IMR-90 (cell line): ENCODE results near the gene RFK. TPM values are rescaled to one million over a fixed set of nuclear protein-coding genes. Genes with fewer than 3 reads are reported as not detected.
A peak's percentile ranks its signal among the peaks of the same experiment; 100 is the strongest.

Experiments
- ATAC-seq: fragments of 200-7000 bp; cut with Tn5 transposase; 2 replicates; pipeline ENCODE4 v1.9.1; 2020; ENCODE audit warnings: low read depth, mild to moderate bottlenecking, moderate library complexity
- BruUV-seq: library from RNA; stranded (reverse); fragments of 400-500 nt; replicated peaks from 2 replicates; lab custom pipeline; 2021; lab: Mats Ljungman, UMichigan
- CTCF ChIA-PET: fragments of 300-600 bp; formaldehyde crosslinking; extraction: SDS; loops from one replicate; lab custom pipeline; 2021; ENCODE audit warnings: antibody characterized with exemption; lab: Yijun Ruan, JAX
- POLR2A ChIA-PET: fragments of 300-600 bp; sonication (Branson Sonifier 250); formaldehyde crosslinking; loops from one replicate; lab custom pipeline; 2022; ENCODE audit warnings: antibody characterized with exemption; ENCODE audit not compliant: unreplicated experiment; lab: Charles Lee
- DNase-seq: peaks from one replicate; pipeline ENCODE4 v3.0.0; 2013
- H2AFZ ChIP-seq: replicated peaks from 2 replicates; pipeline ENCODE3; 2013; ENCODE audit warnings: low read length, mild to moderate bottlenecking; ENCODE audit not compliant: poor library complexity
- H2AK5ac ChIP-seq: 2 replicates; pipeline ENCODE4 v1.6.1; 2013; ENCODE audit warnings: low read depth, low read length, inconsistent platforms
- H2AK9ac ChIP-seq: replicated peaks from 2 replicates; pipeline ENCODE3; 2013; ENCODE audit warnings: mild to moderate bottlenecking, low read depth, low read length, moderate library complexity; ENCODE audit not compliant: poor library complexity
- H2BK120ac ChIP-seq: 2 replicates; pipeline ENCODE4 v1.6.1; 2013; ENCODE audit warnings: low read depth, low read length, inconsistent platforms
- H2BK15ac ChIP-seq: 3 replicates; pipeline ENCODE4 v1.6.1; 2013; ENCODE audit warnings: low read depth, low read length, inconsistent platforms
- H2BK20ac ChIP-seq: 2 replicates; pipeline ENCODE4 v1.6.1; 2013; ENCODE audit warnings: low read depth, mild to moderate bottlenecking, inconsistent platforms, low read length, moderate library complexity
- H2BK5ac ChIP-seq: 2 replicates; pipeline ENCODE4 v1.6.1; 2013; ENCODE audit warnings: mild to moderate bottlenecking, low read depth, low read length, inconsistent platforms; ENCODE audit not compliant: poor library complexity, severe bottlenecking
- H3K14ac ChIP-seq: replicated peaks from 2 replicates; pipeline ENCODE4 v1.6.1; 2013; ENCODE audit warnings: low read depth, low read length, inconsistent platforms
- H3K18ac ChIP-seq: 2 replicates; pipeline ENCODE4 v1.6.1; 2013; ENCODE audit warnings: low read depth, low read length, control low read depth
- H3K23ac ChIP-seq: 2 replicates; pipeline ENCODE4 v1.6.1; 2013; ENCODE audit warnings: low read depth, low read length, inconsistent platforms
- H3K27ac ChIP-seq: 2 replicates; pipeline ENCODE4 v1.5.1; 2013; ENCODE audit warnings: mild to moderate bottlenecking, control low read depth, low read length; ENCODE audit not compliant: insufficient read depth
- H3K27me3 ChIP-seq: 2 replicates; pipeline ENCODE4 v1.6.1; 2013; ENCODE audit warnings: low read length; ENCODE audit not compliant: control insufficient read depth, insufficient read depth
- H3K36me3 ChIP-seq: 2 replicates; pipeline ENCODE4 v1.6.1; 2013; ENCODE audit warnings: low read length, mixed read lengths; ENCODE audit not compliant: control insufficient read depth, insufficient read depth
- H3K4ac ChIP-seq: 2 replicates; pipeline ENCODE4 v1.6.1; 2013; ENCODE audit warnings: low read depth, low read length, inconsistent platforms
- H3K4me1 ChIP-seq: 2 replicates; pipeline ENCODE4 v1.6.1; 2013; ENCODE audit warnings: low read length, mixed read lengths; ENCODE audit not compliant: control insufficient read depth, insufficient read depth
- H3K4me2 ChIP-seq: 2 replicates; pipeline ENCODE4 v1.6.1; 2013; ENCODE audit warnings: low read depth, mild to moderate bottlenecking, control low read depth, low read length, moderate library complexity
- H3K4me3 ChIP-seq: 2 replicates; pipeline ENCODE4 v1.5.1; 2013; ENCODE audit warnings: low read depth, mild to moderate bottlenecking, control low read depth, low read length, moderate library complexity; ENCODE audit not compliant: insufficient read depth
- H3K56ac ChIP-seq: 2 replicates; pipeline ENCODE4 v1.6.1; 2013; ENCODE audit warnings: low read length, inconsistent platforms; ENCODE audit not compliant: insufficient read depth; ENCODE audit errors: extremely low read depth
- H3K79me1 ChIP-seq, 2 experiments: 2 replicates each; pipeline ENCODE4 v1.6.1; 2013; ENCODE audit warnings: low read length in 2 of 2, inconsistent platforms in 1 of 2, low read depth in 1 of 2
- H3K9ac ChIP-seq: 2 replicates; pipeline ENCODE4 v1.6.1; 2013; ENCODE audit warnings: low read depth, low read length, control low read depth
- H3K9me1 ChIP-seq: 2 replicates; pipeline ENCODE4 v1.6.1; 2013; ENCODE audit warnings: low read length, inconsistent platforms; ENCODE audit not compliant: insufficient read depth
- H3K9me3 ChIP-seq: 2 replicates; pipeline ENCODE4 v1.6.1; 2013; ENCODE audit warnings: low read length; ENCODE audit not compliant: control insufficient read depth, insufficient read depth
- H4K20me1 ChIP-seq: 2 replicates; pipeline ENCODE4 v1.6.1; 2013; ENCODE audit warnings: low read length, inconsistent platforms; ENCODE audit not compliant: insufficient read depth
- H4K5ac ChIP-seq: 2 replicates; pipeline ENCODE4 v1.6.1; 2013; ENCODE audit warnings: mild to moderate bottlenecking, low read depth, low read length, control low read depth
- H4K8ac ChIP-seq, 2 experiments: 2 replicates each; pipeline ENCODE4 v1.6.1; 2013; ENCODE audit warnings: low read depth in 2 of 2, low read length in 2 of 2, control low read depth in 1 of 2, inconsistent platforms in 1 of 2
- H4K91ac ChIP-seq: 2 replicates; pipeline ENCODE4 v1.6.1; 2013; ENCODE audit warnings: low read depth, low read length, inconsistent platforms; ENCODE audit not compliant: insufficient read depth
- CEBPB ChIP-seq: IDR thresholded peaks from 2 replicates; pipeline ENCODE4 v1.6.1; 2012; ENCODE audit warnings: low read depth, low read length, improper control_type of control experiment
- ELK1 ChIP-seq: fragments of 150-350 bp; IDR thresholded peaks from 2 replicates; pipeline ENCODE4 v1.6.1; 2016; ENCODE audit warnings: low read depth, mild to moderate bottlenecking, low read length, moderate library complexity, borderline replicate concordance
- POLR2A ChIP-seq: IDR thresholded peaks from 2 replicates; pipeline ENCODE4 v1.6.1; 2012; ENCODE audit warnings: mild to moderate bottlenecking, low read depth, low read length
- RAD21 ChIP-seq: IDR thresholded peaks from 2 replicates; pipeline ENCODE4 v1.6.1; 2012; ENCODE audit warnings: low read length, improper control_type of control experiment
- RCOR1 ChIP-seq: IDR thresholded peaks from 2 replicates; pipeline ENCODE4 v1.6.1; 2012; ENCODE audit warnings: mild to moderate bottlenecking, low read length, improper control_type of control experiment; ENCODE audit not compliant: insufficient replicate concordance
- RFX5 ChIP-seq: IDR thresholded peaks from 2 replicates; pipeline ENCODE4 v1.8.0; 2012; ENCODE audit warnings: low read depth, mild to moderate bottlenecking, low read length, moderate library complexity
- SMC3 ChIP-seq: fragments of 150-350 bp; IDR thresholded peaks from 2 replicates; pipeline ENCODE4 v1.6.1; 2016; ENCODE audit warnings: low read depth, mild to moderate bottlenecking, antibody characterized with exemption, low read length, moderate library complexity
- WGBS, 2 experiments: methylation state at CpG; one replicate each; pipeline versions ENCODE4 v1.1.5 to v1.1.7; 2013; ENCODE audit warnings: missing lambda C conversion rate in 2 of 2; ENCODE audit not compliant: insufficient read length in 1 of 2; ENCODE audit errors: extremely low coverage in 2 of 2; 5-methylcytosine and 5-hydroxymethylcytosine counted together
- dilution Hi-C: fragments of 300-500 bp; cut with HindIII; formaldehyde crosslinking; loops from one replicate; pipeline ENCODE4 v1.14.3; 2018; ENCODE audit warnings: low sequenced_read_pairs; ENCODE audit not compliant: unreplicated experiment
- in situ Hi-C: fragments of 300-500 bp; cut with MboI; formaldehyde crosslinking; loops from 3 replicates; pipeline ENCODE4 v1.14.3; 2019; ENCODE audit warnings: low sequenced_read_pairs, inconsistent platforms, mixed read lengths
- intact Hi-C: fragments of 100-400 bp; cut with micrococcal nuclease; formaldehyde crosslinking; loops from 2 replicates; pipeline ENCODE4 v1.10.0; 2022
- polyA plus RNA-seq, 3 experiments: library from polyadenylated mRNA; depleted of rRNA; stranded (reverse); fragments of >200 nt; gene quantifications; 2 replicates each; pipeline ENCODE4 v1.2.3, GENCODE V29; 2012; ENCODE audit warnings: low replicate concordance in 1 of 3
- total RNA-seq: library from RNA; depleted of rRNA; stranded (reverse); fragments of >200 nt; gene quantifications from 2 replicates; pipeline ENCODE4 v1.2.3, GENCODE V29; 2012

Gene RFK
- total and polyA plus RNA-seq, 2 of the 4 experiments (the other 2 are of a cell fraction): 10.3 to 13.8 TPM

GRCh38 chr9:76401176-76401575, 7.0 kb upstream of the RFK start:
- no CpG with 5 or more reads among the region's 2 CpGs for WGBS, 2 experiments
- ChIA-PET POLR2A (no interaction called here), CTCF (interaction anchor here (1.2 kb wide), 1 partner anchor 18 kb away, joined by 4 read pairs; no protein-coding TSS in a partner anchor)
- H3K23ac ChIP-seq: no peak overlapping the region
- dilution Hi-C loops: no loop called here
- TF ChIP-seq SMC3 (no peak), RCOR1 (no peak), POLR2A (no peak), ELK1 (no peak), RAD21 (no peak), CEBPB (no peak), RFX5 (no peak)
- H3K18ac ChIP-seq: no peak overlapping the region
- H2BK120ac ChIP-seq: no peak overlapping the region
- in situ Hi-C loops: no loop called here
- H4K91ac ChIP-seq: no peak overlapping the region
- no peak overlapping the region for H2AFZ ChIP-seq
- H3K36me3 ChIP-seq: no peaks in the 10 kb centered on the region
- no peak overlapping the region for H3K9ac ChIP-seq
- H4K5ac ChIP-seq: no peak overlapping the region
- H3K4me1 ChIP-seq: peaks cover 7% of the 10 kb centered on the region
- H3K4ac ChIP-seq: peak overlapping the region; percentile 40; the same call in 1 of the 2 replicates
- H2AK9ac ChIP-seq: no peak overlapping the region
- no peak for DNase-seq
- no peak overlapping the region for H2BK5ac ChIP-seq
- H3K4me3 ChIP-seq: no peak overlapping the region
- H3K27ac ChIP-seq: no peak overlapping the region
- ATAC-seq: no peak
- no TSS peak for BruUV-seq
- no peaks in the 10 kb centered on the region for H4K20me1 ChIP-seq
- H4K8ac ChIP-seq: no peak overlapping the region
- H3K79me1 ChIP-seq: no peaks in the 10 kb centered on the region
- H3K4me2 ChIP-seq: no peak overlapping the region
- H2BK15ac ChIP-seq: no peak overlapping the region
- H3K14ac ChIP-seq: no peak overlapping the region
- no peaks in the 10 kb centered on the region for H3K9me3 ChIP-seq
- H3K9me1 ChIP-seq: no peaks in the 10 kb centered on the region
- H2BK20ac ChIP-seq: no peak overlapping the region
- no peak overlapping the region for H2AK5ac ChIP-seq
- H3K56ac ChIP-seq: no peak overlapping the region
- H3K27me3 ChIP-seq: no peaks in the 10 kb centered on the region
- intact Hi-C loops: loop anchor here (5.0 kb wide), 1 partner anchor 51 kb away; no protein-coding TSS in a partner anchor
